WTC11 (cell line): ENCODE data around the gene EFHC2.

Experiments
- JUN ChIP-seq: sonication (generic); formaldehyde crosslinking; IDR thresholded peaks from 2 replicates; pipeline ENCODE4 v1.8.0; 2023; ENCODE audit warnings: mild to moderate bottlenecking, missing genetic modification reagents
- NFE2L1 ChIP-seq: sonication (generic); formaldehyde crosslinking; IDR thresholded peaks from 2 replicates; pipeline ENCODE4 v1.8.1; 2023; ENCODE audit warnings: missing genetic modification reagents
- NR1H2 ChIP-seq: sonication (generic); formaldehyde crosslinking; IDR thresholded peaks from 2 replicates; pipeline ENCODE4 v1.9.0; 2021; ENCODE audit warnings: mild to moderate bottlenecking, moderate library complexity, missing genetic modification reagents
- SOX15 ChIP-seq: fragments of 250-450 bp; sonication (Bioruptor Pico); IDR thresholded peaks from 2 replicates; pipeline ENCODE4 v1.9.0; 2021; ENCODE audit warnings: mild to moderate bottlenecking
- TCF7 ChIP-seq: sonication (generic); formaldehyde crosslinking; IDR thresholded peaks from 2 replicates; pipeline ENCODE4 v1.8.0; 2022; ENCODE audit warnings: mild to moderate bottlenecking, low read depth, missing genetic modification reagents, moderate library complexity
- TEAD4 ChIP-seq: sonication (generic); formaldehyde crosslinking; IDR thresholded peaks from 2 replicates; pipeline ENCODE4 v1.8.0; 2022; ENCODE audit warnings: mild to moderate bottlenecking, missing genetic modification reagents
- ZNF671 ChIP-seq: fragments of 250-450 bp; sonication (Bioruptor Pico); IDR thresholded peaks from 2 replicates; pipeline ENCODE4 v1.8.0; 2021; ENCODE audit warnings: mild to moderate bottlenecking
- TF ChIP-seq, protein P1 (sequence below): sonication (generic); formaldehyde crosslinking; IDR thresholded peaks from 2 replicates; pipeline ENCODE4 v1.8.1; 2023; ENCODE audit warnings: mild to moderate bottlenecking, missing genetic modification reagents, moderate library complexity
- TF ChIP-seq, protein P2 (sequence below): fragments of 250-450 bp; sonication (Bioruptor Pico); IDR thresholded peaks from 2 replicates; pipeline ENCODE4 v1.9.0; 2021; ENCODE audit warnings: moderate library complexity, mild to moderate bottlenecking, inconsistent platforms, borderline replicate concordance
- TF ChIP-seq, protein P3 (sequence below): fragments of 200-600 bp; IDR thresholded peaks from 2 replicates; pipeline ENCODE4 v1.8.0; 2022; ENCODE audit warnings: antibody characterized with exemption
- TF ChIP-seq, protein P4 (sequence below): sonication (generic); formaldehyde crosslinking; IDR thresholded peaks from 2 replicates; pipeline ENCODE4 v1.8.0; 2022; ENCODE audit warnings: mild to moderate bottlenecking, missing genetic modification reagents
- TF ChIP-seq, protein P5 (sequence below): sonication (generic); formaldehyde crosslinking; IDR thresholded peaks from 2 replicates; pipeline ENCODE4 v1.8.1; 2022; ENCODE audit warnings: mild to moderate bottlenecking, moderate library complexity, missing genetic modification reagents

DNA sequence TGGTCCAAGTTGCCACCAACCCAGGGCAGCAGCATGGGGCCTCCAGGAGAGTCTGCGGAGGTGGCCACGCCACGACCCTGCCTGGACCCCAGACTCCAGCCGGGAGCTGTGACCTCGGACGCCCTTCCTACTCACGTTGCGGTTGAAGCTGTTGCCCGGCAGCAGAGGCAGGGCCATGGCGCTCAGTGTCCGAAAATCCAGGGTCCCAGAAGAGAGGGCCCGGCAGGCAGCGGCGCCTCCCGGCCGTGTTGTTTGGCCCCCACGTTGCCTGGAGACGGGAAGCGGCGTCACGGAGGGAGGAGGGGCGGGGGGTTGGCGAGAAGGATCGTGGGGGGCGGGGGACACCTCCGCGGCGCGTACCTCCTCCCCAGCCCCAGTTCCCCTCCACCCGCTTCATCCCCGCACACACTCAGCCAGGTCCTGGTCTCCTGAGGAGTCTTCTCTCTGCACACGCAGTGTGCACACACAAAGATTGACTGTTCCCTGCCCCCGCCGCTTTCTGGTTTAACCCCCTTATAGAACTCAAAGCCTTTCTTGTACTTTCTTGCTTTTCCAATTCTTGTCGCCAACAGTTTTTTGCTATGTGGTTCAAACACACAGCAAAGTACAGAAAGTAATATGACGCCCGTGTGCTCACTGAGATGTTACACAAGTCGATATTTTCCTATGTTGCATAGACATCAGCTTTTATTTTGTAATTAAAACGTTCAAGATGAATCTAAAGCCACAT lies at the start of gene EFHC2:
- TF ChIP-seq, protein P1, sequence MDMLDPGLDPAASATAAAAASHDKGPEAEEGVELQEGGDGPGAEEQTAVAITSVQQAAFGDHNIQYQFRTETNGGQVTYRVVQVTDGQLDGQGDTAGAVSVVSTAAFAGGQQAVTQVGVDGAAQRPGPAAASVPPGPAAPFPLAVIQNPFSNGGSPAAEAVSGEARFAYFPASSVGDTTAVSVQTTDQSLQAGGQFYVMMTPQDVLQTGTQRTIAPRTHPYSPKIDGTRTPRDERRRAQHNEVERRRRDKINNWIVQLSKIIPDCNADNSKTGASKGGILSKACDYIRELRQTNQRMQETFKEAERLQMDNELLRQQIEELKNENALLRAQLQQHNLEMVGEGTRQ = no peak
- TF ChIP-seq, protein P2, sequence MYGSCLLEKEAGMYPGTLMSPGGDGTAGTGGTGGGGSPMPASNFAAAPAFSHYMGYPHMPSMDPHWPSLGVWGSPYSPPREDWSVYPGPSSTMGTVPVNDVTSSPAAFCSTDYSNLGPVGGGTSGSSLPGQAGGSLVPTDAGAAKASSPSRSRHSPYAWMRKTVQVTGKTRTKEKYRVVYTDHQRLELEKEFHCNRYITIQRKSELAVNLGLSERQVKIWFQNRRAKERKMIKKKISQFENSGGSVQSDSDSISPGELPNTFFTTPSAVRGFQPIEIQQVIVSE (CRISPR knock-in tag) = no peak
- TF ChIP-seq JUN (CRISPR knock-in tag) (no peak), SOX15 (no peak), TCF7 (no peak), ZNF671 (CRISPR knock-in tag) (no peak), NR1H2 (CRISPR knock-in tag) (no peak), TEAD4 (CRISPR knock-in tag) (no peak), NFE2L1 (CRISPR knock-in tag) (no peak)
- TF ChIP-seq, protein P3, sequence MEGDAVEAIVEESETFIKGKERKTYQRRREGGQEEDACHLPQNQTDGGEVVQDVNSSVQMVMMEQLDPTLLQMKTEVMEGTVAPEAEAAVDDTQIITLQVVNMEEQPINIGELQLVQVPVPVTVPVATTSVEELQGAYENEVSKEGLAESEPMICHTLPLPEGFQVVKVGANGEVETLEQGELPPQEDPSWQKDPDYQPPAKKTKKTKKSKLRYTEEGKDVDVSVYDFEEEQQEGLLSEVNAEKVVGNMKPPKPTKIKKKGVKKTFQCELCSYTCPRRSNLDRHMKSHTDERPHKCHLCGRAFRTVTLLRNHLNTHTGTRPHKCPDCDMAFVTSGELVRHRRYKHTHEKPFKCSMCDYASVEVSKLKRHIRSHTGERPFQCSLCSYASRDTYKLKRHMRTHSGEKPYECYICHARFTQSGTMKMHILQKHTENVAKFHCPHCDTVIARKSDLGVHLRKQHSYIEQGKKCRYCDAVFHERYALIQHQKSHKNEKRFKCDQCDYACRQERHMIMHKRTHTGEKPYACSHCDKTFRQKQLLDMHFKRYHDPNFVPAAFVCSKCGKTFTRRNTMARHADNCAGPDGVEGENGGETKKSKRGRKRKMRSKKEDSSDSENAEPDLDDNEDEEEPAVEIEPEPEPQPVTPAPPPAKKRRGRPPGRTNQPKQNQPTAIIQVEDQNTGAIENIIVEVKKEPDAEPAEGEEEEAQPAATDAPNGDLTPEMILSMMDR = no peak
- TF ChIP-seq, protein P4, sequence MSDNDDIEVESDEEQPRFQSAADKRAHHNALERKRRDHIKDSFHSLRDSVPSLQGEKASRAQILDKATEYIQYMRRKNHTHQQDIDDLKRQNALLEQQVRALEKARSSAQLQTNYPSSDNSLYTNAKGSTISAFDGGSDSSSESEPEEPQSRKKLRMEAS (CRISPR knock-in tag) = no peak
- TF ChIP-seq, protein P5, sequence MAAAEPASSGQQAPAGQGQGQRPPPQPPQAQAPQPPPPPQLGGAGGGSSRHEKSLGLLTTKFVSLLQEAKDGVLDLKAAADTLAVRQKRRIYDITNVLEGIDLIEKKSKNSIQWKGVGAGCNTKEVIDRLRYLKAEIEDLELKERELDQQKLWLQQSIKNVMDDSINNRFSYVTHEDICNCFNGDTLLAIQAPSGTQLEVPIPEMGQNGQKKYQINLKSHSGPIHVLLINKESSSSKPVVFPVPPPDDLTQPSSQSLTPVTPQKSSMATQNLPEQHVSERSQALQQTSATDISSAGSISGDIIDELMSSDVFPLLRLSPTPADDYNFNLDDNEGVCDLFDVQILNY (CRISPR knock-in tag) = no peak
